Heart left ventricle (tissue), 16 donors: ENCODE measurements around the gene TM2D1. TPM values are rescaled to one million over a fixed set of nuclear protein-coding genes. Genes with fewer than 3 reads are reported as not detected.

Experiments
- ATAC-seq, 4 donors: fragments of 200-7000 bp; cut with Tn5 transposase; one replicate each; pipeline ENCODE4 v1.9.1; 2020 to 2022; ENCODE audit warnings: moderate library complexity in 4 of 4, mild to moderate bottlenecking in 3 of 4, moderate number of reproducible peaks in 1 of 4
- DNase-seq, 5 donors: peaks; one replicate each; pipeline ENCODE4 v3.0.0-alpha.2; 2020
- H3K27ac ChIP-seq, 12 donors: fragments of 200-600 bp; sonication (generic) in 4 of 12; one replicate each; pipeline versions ENCODE4 v1.5.0 to v1.8.0; 2016 to 2022; ENCODE audit warnings: mild to moderate bottlenecking in 2 of 12
- H3K27me3 ChIP-seq, 9 donors: fragments of 200-600 bp; sonication (generic) in 2 of 9; one replicate each; pipeline versions ENCODE4 v1.5.1 to v1.8.0; 2016 to 2022; ENCODE audit warnings: mild to moderate bottlenecking in 3 of 9
- H3K36me3 ChIP-seq, 9 donors: fragments of 200-600 bp; sonication (generic) in 2 of 9; one replicate each; pipeline versions ENCODE4 v1.5.0 to v1.8.0; 2018 to 2022; ENCODE audit warnings: mild to moderate bottlenecking in 2 of 9
- H3K4me1 ChIP-seq, 12 donors: fragments of 200-600 bp; sonication (generic) in 4 of 12; one replicate each; pipeline versions ENCODE4 v1.5.0 to v1.8.0; 2016 to 2022; ENCODE audit warnings: mild to moderate bottlenecking in 3 of 12
- H3K4me3 ChIP-seq, 12 donors: fragments of 200-600 bp; sonication (generic) in 4 of 12; one replicate each; pipeline versions ENCODE4 v1.5.0 to v1.8.0; 2017 to 2022; ENCODE audit warnings: mild to moderate bottlenecking in 9 of 12, moderate library complexity in 4 of 12
- H3K9me3 ChIP-seq, 12 donors: fragments of 200-600 bp; sonication (generic) in 4 of 12; one replicate each; pipeline versions ENCODE4 v1.5.0 to v1.8.0; 2016 to 2022; ENCODE audit warnings: mild to moderate bottlenecking in 1 of 12
- POLR2A ChIP-seq, 2 donors: fragments of 450-650 bp; IDR thresholded peaks; one replicate each; pipeline ENCODE4 v1.6.1; 2017; ENCODE audit warnings: antibody characterized with exemption in 2 of 2, mild to moderate bottlenecking in 2 of 2, moderate library complexity in 2 of 2
- WGBS, 4 donors: extraction: QIAGEN DNeasy Blood & Tissue Kit in 2 of 4; methylation state at CpG; one replicate each; pipeline versions ENCODE4 v1.1.5 to v1.1.7; 2013 to 2018; 5-methylcytosine and 5-hydroxymethylcytosine counted together
- intact Hi-C, 10 donors: fragments of 100-400 bp; cut with DNase I; formaldehyde crosslinking; loops; one replicate each; pipeline versions ENCODE4 v1.11.1 to v1.14.2; 2022
- long read RNA-seq, 3 donors: library from polyadenylated mRNA; unstranded; transcript quantifications; one replicate each; pipeline ENCODE4 v2.0.0, GENCODE V29; 2020 to 2021
- polyA plus RNA-seq, 2 donors: library from polyadenylated mRNA; stranded (reverse); fragments of 200-250 nt; gene quantifications; one replicate each; pipeline ENCODE4 v1.2.3, GENCODE V29; 2013
- total RNA-seq, 9 donors: library from RNA; depleted of rRNA in 2 of 9; stranded (reverse); fragments of >200 nt in 2 of 9; fragmentation: NEBNext Ultra II Directional in 3 of 9; extraction: Animal tissue kit (Norgen Biotek cat#: 25700) in 3 of 9; gene quantifications; one replicate each; pipeline versions ENCODE4 v1.1.0 to v1.2.4, GENCODE V29; 2016 to 2023
- TF ChIP-seq, protein P1 (sequence below), 12 donors: fragments of 200-600 bp; sonication (generic) in 4 of 12; IDR thresholded peaks; one replicate each; pipeline versions ENCODE4 v1.5.0 to v1.8.0; 2018 to 2022; ENCODE audit warnings: antibody characterized with exemption in 12 of 12, mild to moderate bottlenecking in 5 of 12
- donor health status: ischemic (EF 13 %, LVEDD 7.1; RV severe dilation, severe dysfunction).
- donor health status: healthy with polysubstance abuse.
- donor health status: DM: no; HTN: yes; CAD: no.
- donor health status: DM: no; HTN: no; CAD: no.
- donor health status: ischemic (EF 25% LVEDD 6.9; RV normal size, moderate dysfunction).
- donor health status: ischemic (EF 25% LVEDD 5.7; RV mildly dilated, moderate dysfunction).
- donor health status: healthy.
- donor health status: DM: yes; HTN: yes; CAD: no.
- donor health status: ischemic (EF 35%, LVEDD 5.7; RV mildly dilated, moderate dysfunction).
- donor health status: nonischemic (EF 11% LVEDD 7.7; RV severe dilation, severe dysfunction).
- donor health status: DM: yes; HTN: yes; CAD: no.
- donor health status: PGD.
- donor health status: ischemic (EF 29% LVEDD 5.4; RV normal size, mild dysfunction).
- donor health status: nonischemic (EF 23%, LVEDD 6.1; RV moderate dilation, normal function).

TM2D1 gene
- total RNA-seq (10 to 100 TPM; 28.5 to 44.0 (median 34.4) TPM), polyA plus RNA-seq (10 to 100 TPM; 10.2 to 42.0 TPM)
- long read RNA-seq, donor 1, transcript TM2D1-201 (7 exons, 1,250 nt) = major isoform, 35 of 43 reads
- long read RNA-seq, donor 1, partial matches to known transcripts = 2 of 43 reads
- long read RNA-seq, donor 1, other reads (novel, unspliced or antisense) = 6 of 43 reads
- long read RNA-seq, donor 2, transcript TM2D1-201 (7 exons, 1,250 nt) = major isoform, 80 of 117 reads
- long read RNA-seq, donor 2, partial matches to known transcripts = 21 of 117 reads
- long read RNA-seq, donor 2, other reads (novel, unspliced or antisense) = 16 of 117 reads
- long read RNA-seq, donor 3, transcript TM2D1-201 (7 exons, 1,250 nt) = major isoform, 27 of 37 reads
- long read RNA-seq, donor 3, partial matches to known transcripts = 6 of 37 reads
- long read RNA-seq, donor 3, other reads (novel, unspliced or antisense) = 4 of 37 reads

DNA sequence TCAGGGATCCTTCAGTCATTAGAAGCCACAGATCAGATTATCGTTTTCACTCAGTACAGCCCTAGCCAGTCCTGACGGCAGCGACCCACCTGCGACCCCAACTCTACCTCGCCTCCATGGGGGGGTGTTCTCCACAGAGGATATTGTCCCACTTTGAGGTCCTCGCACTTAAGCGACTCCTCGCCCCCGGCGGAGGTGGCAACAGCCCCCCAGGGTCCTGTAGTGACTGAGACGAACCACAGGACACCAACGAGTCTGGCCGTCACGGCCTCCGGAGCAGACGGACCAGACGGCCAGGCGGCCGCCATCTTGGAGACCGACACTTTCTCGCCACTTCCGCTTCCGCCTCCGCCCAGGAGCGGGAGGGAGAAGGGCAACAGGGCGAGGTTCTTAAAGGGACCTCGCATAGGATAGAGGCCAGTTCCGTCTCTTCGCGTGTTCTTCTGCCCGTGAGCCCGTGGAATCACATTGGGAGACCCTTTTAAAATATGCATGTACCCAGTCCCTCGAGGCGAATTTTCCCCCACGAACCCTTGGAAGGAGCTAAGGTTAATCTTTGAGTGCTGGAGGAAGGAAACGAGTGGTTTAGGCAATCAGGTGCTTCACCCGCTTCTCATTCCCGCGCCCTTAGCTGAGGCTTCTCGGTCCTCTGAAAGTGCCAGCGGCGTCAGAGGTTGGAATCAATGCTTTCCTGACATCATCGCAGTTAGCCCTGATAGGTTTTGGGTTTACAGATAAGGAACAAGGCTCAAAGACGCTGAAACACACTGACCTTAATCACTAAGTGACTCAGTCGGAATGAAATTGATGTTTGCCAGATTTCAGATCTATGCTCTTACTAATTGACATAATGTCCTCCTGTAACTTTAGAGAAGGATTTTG lies at the start of gene TM2D1:
TM2D1 (minus strand) TSS at position 329 of the 882 bp plus-strand sequence; CDS start at position 308, 21 bp downstream.
- H3K27me3 ChIP-seq = no peaks in the 10 kb centered on the region
- intact Hi-C loops = loop anchor here in 3 of 10 donors (2.0 to 10.0 kb wide), 3 partner anchors 18 to 127 kb away; partner anchors contain the start of gene PATJ (in 2 of the 3)
- TF ChIP-seq, protein P1, sequence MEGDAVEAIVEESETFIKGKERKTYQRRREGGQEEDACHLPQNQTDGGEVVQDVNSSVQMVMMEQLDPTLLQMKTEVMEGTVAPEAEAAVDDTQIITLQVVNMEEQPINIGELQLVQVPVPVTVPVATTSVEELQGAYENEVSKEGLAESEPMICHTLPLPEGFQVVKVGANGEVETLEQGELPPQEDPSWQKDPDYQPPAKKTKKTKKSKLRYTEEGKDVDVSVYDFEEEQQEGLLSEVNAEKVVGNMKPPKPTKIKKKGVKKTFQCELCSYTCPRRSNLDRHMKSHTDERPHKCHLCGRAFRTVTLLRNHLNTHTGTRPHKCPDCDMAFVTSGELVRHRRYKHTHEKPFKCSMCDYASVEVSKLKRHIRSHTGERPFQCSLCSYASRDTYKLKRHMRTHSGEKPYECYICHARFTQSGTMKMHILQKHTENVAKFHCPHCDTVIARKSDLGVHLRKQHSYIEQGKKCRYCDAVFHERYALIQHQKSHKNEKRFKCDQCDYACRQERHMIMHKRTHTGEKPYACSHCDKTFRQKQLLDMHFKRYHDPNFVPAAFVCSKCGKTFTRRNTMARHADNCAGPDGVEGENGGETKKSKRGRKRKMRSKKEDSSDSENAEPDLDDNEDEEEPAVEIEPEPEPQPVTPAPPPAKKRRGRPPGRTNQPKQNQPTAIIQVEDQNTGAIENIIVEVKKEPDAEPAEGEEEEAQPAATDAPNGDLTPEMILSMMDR (IDR thresholded peaks at IDR 0.05) = no peak
- TF ChIP-seq POLR2A (IDR thresholded peaks at IDR 0.05) = peak; percentile 23 to 67
- peaks cover 0 to 28% (median 15%) of the 10 kb centered on the region in 12 donors for H3K4me1 ChIP-seq
- peak within 1 kb of the TSS; percentile 72 to 97 (median 92) for H3K27ac ChIP-seq
- peak within 1 kb of the TSS; percentile 65 to 99 (median 92) for H3K4me3 ChIP-seq
- H3K36me3 ChIP-seq = peaks cover 0 to 19% (median 8%) of the 10 kb centered on the region in 9 donors
- DNase-seq (peak; percentile 88 to 94 (median 93)), ATAC-seq (peak; percentile 97 to 99 (median 99))
- WGBS, 4 donors = 0% methylated on average over 32 to 45 of the region's 45 CpGs
- H3K9me3 ChIP-seq = no peaks in the 10 kb centered on the region

DNA sequence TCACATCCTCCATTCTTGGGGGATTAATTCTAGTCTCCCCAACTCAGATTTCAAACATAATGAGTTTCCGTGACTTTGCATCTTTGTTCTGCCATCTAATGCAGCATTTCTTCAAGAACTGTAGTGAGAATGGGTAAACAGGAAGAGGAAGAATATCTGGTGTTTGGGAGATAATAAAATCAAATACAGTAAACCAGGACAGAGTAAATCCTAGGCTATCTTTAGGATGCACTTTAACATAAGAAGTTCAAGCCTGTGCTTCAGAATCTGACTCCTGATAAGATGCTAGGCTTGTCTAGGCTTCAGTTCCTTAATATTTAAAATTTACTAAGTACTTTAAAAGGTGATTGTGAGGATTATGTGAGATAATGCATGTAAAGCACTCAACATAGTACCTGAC lies 45.2 kb upstream of the TM2D1 start:
- Histone ChIP-seq H3K27ac (no peak overlapping the region), H3K4me3 (no peak overlapping the region), H3K9me3 (no peaks in the 10 kb centered on the region), H3K27me3 (no peaks in the 10 kb centered on the region), H3K36me3 (peaks cover 0 to 30% (median 13%) of the 10 kb centered on the region in 9 donors), H3K4me1 (no peaks in the 10 kb centered on the region)
- TF ChIP-seq, protein P1 (IDR thresholded peaks at IDR 0.05) = no peak
- no peak for TF ChIP-seq POLR2A (IDR thresholded peaks at IDR 0.05)
- ATAC-seq = no peak
- intact Hi-C loops = no loop called here
- 93 to 100% (median 99%) methylated on average over 1 of the region's 1 CpG for WGBS, 4 donors
- no peak for DNase-seq

DNA sequence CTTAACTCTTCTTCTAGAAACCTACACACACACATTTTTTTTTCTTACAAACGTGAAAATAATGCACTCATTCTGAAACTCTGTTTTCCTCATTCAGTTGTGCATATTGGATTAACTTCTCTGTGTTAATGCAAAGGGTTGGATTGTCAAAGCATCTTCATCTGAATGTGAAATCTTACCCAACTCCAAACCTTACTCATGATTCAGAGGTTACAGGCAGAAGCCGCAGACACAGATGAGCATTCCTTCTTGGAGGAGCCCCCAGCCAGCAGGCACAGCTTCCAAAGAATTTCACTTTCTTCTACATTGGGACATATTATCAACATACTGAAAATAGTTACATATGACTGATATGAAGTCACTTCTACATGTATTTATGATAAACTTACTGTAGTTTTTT lies 33.0 kb upstream of the TM2D1 start:
- no peak overlapping the region for H3K4me3 ChIP-seq
- TF ChIP-seq, protein P1 (IDR thresholded peaks at IDR 0.05) = no peak
- TF ChIP-seq POLR2A (IDR thresholded peaks at IDR 0.05) = no peak
- peaks cover 0 to 8% (median 0%) of the 10 kb centered on the region in 12 donors for H3K4me1 ChIP-seq
- 72 to 89% (median 78%) methylated on average over 2 of the region's 2 CpGs for WGBS, 4 donors
- H3K36me3 ChIP-seq = peaks cover 0 to 3% (median 0%) of the 10 kb centered on the region in 9 donors
- ATAC-seq (no peak), DNase-seq (no peak)
- no peak overlapping the region for H3K27ac ChIP-seq
- no peaks in the 10 kb centered on the region for H3K27me3 ChIP-seq
- intact Hi-C loops = no loop called here
- no peaks in the 10 kb centered on the region for H3K9me3 ChIP-seq
